ENCODE measurements around the gene MICALL2.

MICALL2 gene

GRCh38 chr7:1411414-1411813 is 47.9 kb downstream of the MICALL2 start:
- no peak for DNase-seq

GRCh38 chr7:1410992-1411391 is 48.3 kb downstream of the MICALL2 start:
- DNase-seq, result no peak

GRCh38 chr7:1409555-1409954 is 49.7 kb downstream of the MICALL2 start:
- no peak for DNase-seq

- no peak for DNase-seq
Observed at GRCh38 chr7:1408466-1408865, 50.8 kb downstream of the MICALL2 start.

GRCh38 chr7:1407892-1408291 is 51.4 kb downstream of the MICALL2 start:
- no peak for DNase-seq

- DNase-seq, result no peak
Observed at GRCh38 chr7:1404898-1405548, 54.2 kb downstream of the MICALL2 start.

- no peak for DNase-seq
Observed at GRCh38 chr7:1404460-1404809, 54.8 kb downstream of the MICALL2 start.

- peak; percentile 5 for DNase-seq
Observed at GRCh38 chr7:1403638-1404459, 55.4 kb downstream of the MICALL2 start.

- no peak for DNase-seq
Observed at GRCh38 chr7:1402791-1403637, 56.3 kb downstream of the MICALL2 start.

GRCh38 chr7:1402110-1402790 is 57.0 kb downstream of the MICALL2 start:
- DNase-seq, result no peak

GRCh38 chr7:1401011-1401410 is 58.3 kb downstream of the MICALL2 start:
- DNase-seq, result no peak

- DNase-seq, result no peak
Observed at GRCh38 chr7:1400371-1400770, 58.9 kb downstream of the MICALL2 start.

- DNase-seq, result no peak
Observed at GRCh38 chr7:1397491-1398327, 61.6 kb downstream of the MICALL2 start.

- no peak for DNase-seq
Observed at GRCh38 chr7:1396195-1396594, 63.1 kb downstream of the MICALL2 start.

- no peak for DNase-seq
Observed at GRCh38 chr7:1395211-1396070, 63.8 kb downstream of the MICALL2 start.

GRCh38 chr7:1394371-1394770 is 64.9 kb downstream of the MICALL2 start:
- DNase-seq, result no peak

- DNase-seq, result no peak
Observed at GRCh38 chr7:1393421-1393820, 65.8 kb downstream of the MICALL2 start.

GRCh38 chr7:1392556-1392955 is 66.7 kb downstream of the MICALL2 start:
- no peak for DNase-seq

- no peak for DNase-seq
Observed at GRCh38 chr7:1391449-1391848, 67.8 kb downstream of the MICALL2 start.

- DNase-seq, result no peak
Observed at GRCh38 chr7:1388703-1389335, 70.5 kb downstream of the MICALL2 start.

Measured in CD4-positive, alpha-beta T cell treated with Interleukin-6 for 4 hours (primary cell).